H1 (cell line): ENCODE data around the gene SLC25A12. TPM values are rescaled to one million over a fixed set of nuclear protein-coding genes. Genes with fewer than 3 reads are reported as not detected.

Experiments
- CTCF ChIA-PET: fragments of 300-600 bp; sonication (Branson Sonifier 250); formaldehyde crosslinking; loops from one replicate; lab custom pipeline; 2021; ENCODE audit not compliant: partially characterized antibody; lab: Charles Lee
- POLR2A ChIA-PET: fragments of 300-600 bp; sonication (Branson Sonifier 250); formaldehyde crosslinking; loops from one replicate; lab custom pipeline; 2021; ENCODE audit warnings: inconsistent platforms; ENCODE audit not compliant: partially characterized antibody; lab: Charles Lee
- DNase-seq, 2 experiments: peaks; one replicate each; pipeline versions ENCODE4 v3.0.0 to v3.0.0-alpha.2; 2010 to 2022; ENCODE audit warnings: low spot score in 2 of 2, low read depth in 1 of 2, mixed read lengths in 1 of 2
- FAIRE-seq: peaks from 2 replicates; lab custom pipeline; 2011; peaks lifted over from hg19 to GRCh38; lab: Jason Lieb, UNC
- H2AFZ ChIP-seq: 2 replicates; pipeline ENCODE4 v1.8.1; 2012; ENCODE audit warnings: low read length, inconsistent platforms
- H2AK5ac ChIP-seq: 2 replicates; pipeline ENCODE4 v1.6.1; 2013; ENCODE audit warnings: low read depth, low read length
- H2BK120ac ChIP-seq: replicated peaks from 2 replicates; pipeline ENCODE3; 2013; ENCODE audit warnings: low read depth, low read length, inconsistent platforms
- H2BK12ac ChIP-seq: 2 replicates; pipeline ENCODE4 v1.6.1; 2013; ENCODE audit warnings: low read depth, low read length
- H2BK15ac ChIP-seq: 2 replicates; pipeline ENCODE4 v1.6.1; 2013; ENCODE audit warnings: low read length
- H2BK20ac ChIP-seq: 2 replicates; pipeline ENCODE4 v1.6.1; 2013; ENCODE audit warnings: low read length
- H2BK5ac ChIP-seq: 2 replicates; pipeline ENCODE4 v1.6.1; 2013; ENCODE audit warnings: low read depth, low read length
- H3K14ac ChIP-seq: 2 replicates; pipeline ENCODE4 v1.6.1; 2013; ENCODE audit warnings: inconsistent platforms; ENCODE audit not compliant: insufficient read length
- H3K18ac ChIP-seq: 2 replicates; pipeline ENCODE4 v1.6.1; 2013; ENCODE audit warnings: low read length; ENCODE audit errors: extremely low read depth
- H3K23ac ChIP-seq: 2 replicates; pipeline ENCODE4 v1.6.1; 2013; ENCODE audit warnings: inconsistent platforms; ENCODE audit not compliant: insufficient read length
- H3K23me2 ChIP-seq: 2 replicates; pipeline ENCODE4 v1.6.1; 2013; ENCODE audit warnings: low read depth, low read length
- H3K27ac ChIP-seq: 2 replicates; pipeline ENCODE4 v1.6.1; 2011; ENCODE audit warnings: low read depth, low read length, inconsistent platforms
- H3K27me3 ChIP-seq, 4 experiments: replicated peaks in 1 of 4; 1 replicate in 1 of 4; 2 replicates in 3 of 4; pipeline versions ENCODE4 v1.6.1 to v1.8.1; 2011 to 2013; ENCODE audit warnings: low read length in 3 of 4, mild to moderate bottlenecking in 3 of 4, inconsistent platforms in 2 of 4, mixed read lengths in 2 of 4, moderate library complexity in 1 of 4; ENCODE audit not compliant: control insufficient read depth in 3 of 4, insufficient read depth in 3 of 4; ENCODE audit errors: extremely low read depth in 1 of 4
- H3K36me3 ChIP-seq, 4 experiments: 2 replicates each; pipeline versions ENCODE4 v1.6.1 to v1.8.1; 2011 to 2013; ENCODE audit warnings: mild to moderate bottlenecking in 4 of 4, low read length in 3 of 4, moderate library complexity in 2 of 4, control low read depth in 1 of 4, inconsistent platforms in 1 of 4; ENCODE audit not compliant: insufficient read depth in 4 of 4, control insufficient read depth in 2 of 4
- H3K4ac ChIP-seq: replicated peaks from 2 replicates; pipeline ENCODE3; 2013; ENCODE audit warnings: low read length, low read depth, mixed read lengths, inconsistent platforms; ENCODE audit not compliant: insufficient read length
- H3K4me1 ChIP-seq, 4 experiments: replicated peaks in 1 of 4; 1 replicate in 1 of 4; 2 replicates in 3 of 4; pipeline versions ENCODE4 v1.6.1 to v1.8.1; 2011 to 2013; ENCODE audit warnings: low read length in 3 of 4, inconsistent platforms in 2 of 4, mixed read lengths in 1 of 4; ENCODE audit not compliant: insufficient read depth in 4 of 4, control insufficient read depth in 3 of 4
- H3K4me2 ChIP-seq, 2 experiments: 2 replicates each; pipeline versions ENCODE4 v1.6.1 to v1.8.1; 2011 to 2013; ENCODE audit warnings: low read depth in 2 of 2, low read length in 2 of 2, control low read depth in 1 of 2, inconsistent platforms in 1 of 2, mild to moderate bottlenecking in 1 of 2; ENCODE audit not compliant: insufficient read depth in 1 of 2
- H3K4me3 ChIP-seq, 4 experiments: fragments of 200-600, 300-600 bp in 1 of 4; sonication (generic), shearing (Covaris generic), sonication (Bioruptor Twin) in 1 of 4; 2 replicates each; pipeline versions ENCODE4 v1.5.1 to v1.8.1; 2011 to 2016; ENCODE audit warnings: low read length in 4 of 4, low read depth in 3 of 4, control low read depth in 2 of 4, inconsistent platforms in 2 of 4, mild to moderate bottlenecking in 2 of 4, mixed read lengths in 1 of 4, moderate library complexity in 1 of 4; ENCODE audit not compliant: insufficient read depth in 2 of 4; ENCODE audit errors: extremely low read depth in 1 of 4
- H3K56ac ChIP-seq: replicated peaks from 2 replicates; pipeline ENCODE3; 2013; ENCODE audit warnings: low read depth, mild to moderate bottlenecking, mixed read lengths, low read length, inconsistent platforms; ENCODE audit not compliant: insufficient read length
- H3K79me1 ChIP-seq: 2 replicates; pipeline ENCODE4 v1.6.1; 2013; ENCODE audit warnings: low read depth, low read length, control low read depth
- H3K79me2 ChIP-seq, 2 experiments: 2 replicates each; pipeline versions ENCODE4 v1.6.1 to v1.8.1; 2012 to 2013; ENCODE audit warnings: low read length in 2 of 2, mild to moderate bottlenecking in 2 of 2, inconsistent platforms in 1 of 2; ENCODE audit not compliant: insufficient read depth in 2 of 2, control insufficient read depth in 1 of 2
- H3K9ac ChIP-seq, 4 experiments: replicated peaks in 1 of 4; 1 replicate in 1 of 4; 2 replicates in 3 of 4; pipeline versions ENCODE4 v1.6.1 to v1.8.1; 2011 to 2013; ENCODE audit warnings: low read depth in 3 of 4, low read length in 3 of 4, control low read depth in 2 of 4, mild to moderate bottlenecking in 2 of 4, moderate library complexity in 2 of 4, inconsistent platforms in 1 of 4; ENCODE audit errors: extremely low read depth in 1 of 4
- H3K9me3 ChIP-seq, 2 experiments: 2 replicates each; pipeline versions ENCODE4 v1.6.1 to v1.8.1; 2012 to 2013; ENCODE audit warnings: mild to moderate bottlenecking in 2 of 2, moderate library complexity in 2 of 2, control low read depth in 1 of 2, inconsistent platforms in 1 of 2, low read depth in 1 of 2, low read length in 1 of 2, mixed read lengths in 1 of 2; ENCODE audit not compliant: insufficient read depth in 2 of 2
- H4K20me1 ChIP-seq, 2 experiments: replicated peaks in 1 of 2; 2 replicates each; pipeline versions ENCODE3 to v1.8.1; 2011 to 2013; ENCODE audit warnings: inconsistent platforms in 2 of 2, low read length in 2 of 2, mild to moderate bottlenecking in 1 of 2; ENCODE audit not compliant: insufficient read depth in 2 of 2, control insufficient read depth in 1 of 2
- H4K5ac ChIP-seq: 2 replicates; pipeline ENCODE4 v1.6.1; 2013; ENCODE audit warnings: low read length, low read depth, mixed read lengths, inconsistent platforms; ENCODE audit not compliant: insufficient read length
- H4K8ac ChIP-seq: 2 replicates; pipeline ENCODE4 v1.8.0; 2013; ENCODE audit warnings: mild to moderate bottlenecking, moderate library complexity, low read length, inconsistent platforms; ENCODE audit not compliant: insufficient read depth; ENCODE audit errors: extremely low read depth
- H4K91ac ChIP-seq: replicated peaks from 2 replicates; pipeline ENCODE3; 2013; ENCODE audit warnings: low read length, mixed read lengths, inconsistent platforms; ENCODE audit not compliant: insufficient read length
- EP300 ChIP-seq, 2 experiments: IDR thresholded peaks; 1 replicate in 1 of 2; 2 replicates in 1 of 2; pipeline ENCODE4 v1.6.1; 2011 to 2012; ENCODE audit warnings: low read depth in 2 of 2, low read length in 2 of 2, mild to moderate bottlenecking in 2 of 2, borderline replicate concordance in 1 of 2, inconsistent platforms in 1 of 2, moderate library complexity in 1 of 2
- HDAC6 ChIP-seq: IDR thresholded peaks from one replicate; pipeline ENCODE4 v1.7.1; 2012; ENCODE audit warnings: low read depth, mild to moderate bottlenecking, inconsistent platforms, low read length, moderate library complexity
- KDM1A ChIP-seq: fragments of 200-600, 300-600 bp; sonication (generic); IDR thresholded peaks from 2 replicates; pipeline ENCODE4 v1.7.1; 2016; ENCODE audit warnings: mild to moderate bottlenecking, low read length, borderline replicate concordance
- NANOG ChIP-seq: IDR thresholded peaks from 2 replicates; pipeline ENCODE4 v1.6.1; 2011; ENCODE audit warnings: low read length, low read depth, mild to moderate bottlenecking, inconsistent platforms; ENCODE audit not compliant: insufficient read depth, poor library complexity, severe bottlenecking
- POLR2AphosphoS5 ChIP-seq: IDR thresholded peaks from 2 replicates; pipeline ENCODE4 v1.6.1; 2011; ENCODE audit warnings: low read depth, low read length
- SRF ChIP-seq: IDR thresholded peaks from 2 replicates; pipeline ENCODE4 v1.6.1; 2011; ENCODE audit warnings: mild to moderate bottlenecking, low read depth, low read length, moderate library complexity
- ZNF274 ChIP-seq: IDR thresholded peaks from 2 replicates; pipeline ENCODE4 v1.7.0; 2012; ENCODE audit warnings: low read length, borderline replicate concordance; ENCODE audit errors: extremely low read depth
- WGBS, 2 experiments: shearing (Covaris generic) in 1 of 2; methylation state at CpG; one replicate each; pipeline versions ENCODE4 v1.1.6 to v1.1.7; 2013 to 2015; ENCODE audit warnings: low lambda C conversion rate in 2 of 2, mixed read lengths in 2 of 2, inconsistent platforms in 1 of 2, low coverage in 1 of 2, missing lambda C conversion rate in 1 of 2; ENCODE audit not compliant: insufficient replicate concordance in 2 of 2, insufficient coverage in 1 of 2, insufficient read length in 1 of 2; ENCODE audit errors: extremely low coverage in 1 of 2, missing lambda C conversion rate in 1 of 2; 5-methylcytosine and 5-hydroxymethylcytosine counted together
- polyA plus RNA-seq, 7 experiments: library from polyadenylated mRNA; depleted of rRNA in 3 of 7; stranded (reverse) in 5 of 7; unstranded in 2 of 7; fragments of >200 nt in 5 of 7; fragments of 200-250 nt in 2 of 7; gene quantifications; 1 replicate in 5 of 7; 2 replicates in 1 of 7; 4 replicates in 1 of 7; pipeline versions ENCODE4 v1.2.1 to v1.2.3, GENCODE V29; 2011 to 2013; ENCODE audit warnings: missing spikeins in 2 of 7, mixed read lengths in 2 of 7
- total RNA-seq: library from RNA; stranded (reverse); fragmentation: NEBNext Ultra II Directional; extraction: Animal tissue kit (Norgen Biotek cat#: 25700); gene quantifications from 2 replicates; pipeline ENCODE4 v1.2.1, GENCODE V29; 2021
- TF ChIP-seq, protein P1 (sequence below): IDR thresholded peaks from 2 replicates; pipeline ENCODE4 v1.6.1; 2011; ENCODE audit warnings: low read length, improper control_type of control experiment

Gene SLC25A12
- total and polyA plus RNA-seq, 2 of the 8 experiments (the other 6 are each of a cell fraction or from before 2014, with no cell fraction given) = 7.7 to 10.2 TPM

DNA sequence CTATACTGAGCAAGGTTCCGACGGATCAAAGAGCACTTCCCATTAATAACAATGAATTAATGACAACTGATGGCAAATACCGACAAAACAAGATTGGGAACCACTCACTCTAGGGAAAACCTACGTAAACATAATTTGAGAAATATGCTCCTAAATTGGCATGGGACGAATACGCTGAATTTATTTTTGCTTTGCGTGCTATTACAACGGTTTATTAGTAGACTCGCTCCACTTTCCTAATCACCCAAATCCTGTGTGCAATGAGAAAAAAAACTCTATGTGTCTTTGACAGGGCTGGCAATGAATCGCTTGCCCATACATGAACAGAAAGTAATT, 536 bp upstream of the SLC25A12 start:
- Histone ChIP-seq H3K79me2 (no peaks in the 10 kb centered on the region), H4K20me1 (no peaks in the 10 kb centered on the region)
- TF ChIP-seq, protein P1, sequence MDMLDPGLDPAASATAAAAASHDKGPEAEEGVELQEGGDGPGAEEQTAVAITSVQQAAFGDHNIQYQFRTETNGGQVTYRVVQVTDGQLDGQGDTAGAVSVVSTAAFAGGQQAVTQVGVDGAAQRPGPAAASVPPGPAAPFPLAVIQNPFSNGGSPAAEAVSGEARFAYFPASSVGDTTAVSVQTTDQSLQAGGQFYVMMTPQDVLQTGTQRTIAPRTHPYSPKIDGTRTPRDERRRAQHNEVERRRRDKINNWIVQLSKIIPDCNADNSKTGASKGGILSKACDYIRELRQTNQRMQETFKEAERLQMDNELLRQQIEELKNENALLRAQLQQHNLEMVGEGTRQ = no peak
- TF ChIP-seq ZNF274 (no peak), HDAC6 (no peak), EP300 (IDR thresholded peaks at IDR 0.05; ENCODE audit: borderline replicate concordance in 1 of 2, low read depth in 2 of 2, low read length in 2 of 2) (no peak), NANOG (no peak), POLR2AphosphoS5 (no peak), SRF (no peak), KDM1A (no peak)
- TF ChIP-seq, all 59 proteins: peak for 0
- DNase-seq (no peak), FAIRE-seq (no peak)
- no peak overlapping the region for H3K27ac ChIP-seq
- no peak overlapping the region for H2BK5ac ChIP-seq
- H3K4me3 ChIP-seq = peak overlapping the region; percentile 75 to 97 (median 82)
- peaks cover 0 to 6% (median 2%) of the 10 kb centered on the region in 4 experiments; a peak in 2 of 7 replicates for H3K4me1 ChIP-seq
- H3K56ac ChIP-seq = no peak overlapping the region
- peaks cover 3% of the 10 kb centered on the region for H3K23me2 ChIP-seq
- no peak overlapping the region for H2BK120ac ChIP-seq
- H3K4me2 ChIP-seq = peak overlapping the region; percentile 63 to 82
- no peak overlapping the region for H3K14ac ChIP-seq
- 60% methylated on average over 10 of the region's 10 CpGs; no CpG with 5 or more reads in 1 of the 2 experiments for WGBS, 2 experiments
- H3K18ac ChIP-seq = no peak overlapping the region
- no peaks in the 10 kb centered on the region; a peak in 2 of 8 replicates for H3K36me3 ChIP-seq
- no peak overlapping the region for H2BK12ac ChIP-seq
- peaks cover 0 to 8% of the 10 kb centered on the region in 2 experiments; a peak in 2 of 4 replicates for H3K9me3 ChIP-seq
- H3K79me1 ChIP-seq = no peaks in the 10 kb centered on the region
- H4K8ac ChIP-seq = no peak overlapping the region
- no peak overlapping the region for H2AK5ac ChIP-seq
- no peak overlapping the region for H4K91ac ChIP-seq
- H2BK15ac ChIP-seq = no peak overlapping the region
- peak overlapping the region; percentile 38 to 77 (median 56) for H3K9ac ChIP-seq
- H2AFZ ChIP-seq = peak overlapping the region; percentile 58; the same call in 1 of the 2 replicates
- POLR2A ChIA-PET = interaction anchor here (0.7 to 1.5 kb wide), 4 partner anchors 28 to 510 kb away, joined by 3 to 13 read pairs (median 3); partner anchors contain the start of gene HAT1
- H4K5ac ChIP-seq = no peak overlapping the region
- no peak overlapping the region for H3K4ac ChIP-seq
- H2BK20ac ChIP-seq = no peak overlapping the region
- no peak overlapping the region for H3K23ac ChIP-seq
- H3K27me3 ChIP-seq = no peaks in the 10 kb centered on the region
- CTCF ChIA-PET = interaction anchor here (1.2 to 1.3 kb wide), 2 partner anchors 14 to 191 kb away, joined by 3 to 4 read pairs; no protein-coding TSS in a partner anchor
